Tibial nerve (tissue), 3 donors: ENCODE measurements around the gene SLMAP.

Experiments used
- POLR2A ChIP-seq, 2 donors: fragments of 450-650 bp; IDR thresholded peaks; one replicate each; pipeline ENCODE4 v1.6.1; 2017; ENCODE audit warnings: antibody characterized with exemption in 2 of 2, mild to moderate bottlenecking in 2 of 2, moderate library complexity in 2 of 2
- TF ChIP-seq, protein P1 (sequence below), 5 experiments: fragments of 200-600 bp in 3 of 5; fragments of 450-650 bp in 2 of 5; sonication (generic) in 3 of 5; IDR thresholded peaks; one replicate each; pipeline ENCODE4 v1.5.1; 2016 to 2019; ENCODE audit warnings: antibody characterized with exemption in 5 of 5, mild to moderate bottlenecking in 3 of 5, moderate library complexity in 2 of 5

DNA sequence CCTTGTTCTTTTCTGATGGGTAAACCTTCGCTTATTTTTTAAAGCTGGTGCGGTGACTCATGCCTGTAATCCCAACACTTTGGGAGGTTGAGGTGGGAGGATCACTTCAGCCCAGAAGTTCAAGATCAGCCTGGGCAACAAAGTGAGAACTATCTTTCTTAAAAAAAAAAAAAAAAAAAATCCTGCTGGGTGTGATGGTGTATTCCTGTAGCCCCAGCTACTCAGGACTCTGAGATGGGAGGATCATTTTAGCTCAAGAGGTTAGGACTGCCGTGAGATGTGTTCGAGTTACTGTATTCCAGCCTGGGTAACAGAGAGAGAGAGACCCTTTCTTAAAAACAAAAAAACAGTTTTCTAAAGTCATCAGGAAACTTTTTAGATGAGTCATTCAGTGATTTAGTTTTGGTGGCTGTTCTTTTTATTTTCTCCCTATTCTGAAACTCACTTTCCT, 37.7 kb downstream of the SLMAP start:
- TF ChIP-seq, protein P1, sequence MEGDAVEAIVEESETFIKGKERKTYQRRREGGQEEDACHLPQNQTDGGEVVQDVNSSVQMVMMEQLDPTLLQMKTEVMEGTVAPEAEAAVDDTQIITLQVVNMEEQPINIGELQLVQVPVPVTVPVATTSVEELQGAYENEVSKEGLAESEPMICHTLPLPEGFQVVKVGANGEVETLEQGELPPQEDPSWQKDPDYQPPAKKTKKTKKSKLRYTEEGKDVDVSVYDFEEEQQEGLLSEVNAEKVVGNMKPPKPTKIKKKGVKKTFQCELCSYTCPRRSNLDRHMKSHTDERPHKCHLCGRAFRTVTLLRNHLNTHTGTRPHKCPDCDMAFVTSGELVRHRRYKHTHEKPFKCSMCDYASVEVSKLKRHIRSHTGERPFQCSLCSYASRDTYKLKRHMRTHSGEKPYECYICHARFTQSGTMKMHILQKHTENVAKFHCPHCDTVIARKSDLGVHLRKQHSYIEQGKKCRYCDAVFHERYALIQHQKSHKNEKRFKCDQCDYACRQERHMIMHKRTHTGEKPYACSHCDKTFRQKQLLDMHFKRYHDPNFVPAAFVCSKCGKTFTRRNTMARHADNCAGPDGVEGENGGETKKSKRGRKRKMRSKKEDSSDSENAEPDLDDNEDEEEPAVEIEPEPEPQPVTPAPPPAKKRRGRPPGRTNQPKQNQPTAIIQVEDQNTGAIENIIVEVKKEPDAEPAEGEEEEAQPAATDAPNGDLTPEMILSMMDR (IDR thresholded peaks at IDR 0.05): no peak
- no peak for TF ChIP-seq POLR2A (IDR thresholded peaks at IDR 0.05)
